HTR-8/SVneo (cell line): ENCODE measurements around the gene UBE3C.
"Not testable (repeated sequence)": the region's sequence is repeated elsewhere in the genome, so short reads cannot be mapped to it uniquely, and the experiment has no call there.

Source experiments
- DNase-seq: peaks from one replicate; pipeline ENCODE4 v3.0.0; 2011; ENCODE audit warnings: low spot score, mixed read lengths; ENCODE audit not compliant: insufficient read length
- FAIRE-seq: peaks from 2 replicates; lab custom pipeline; 2011; peaks lifted over from hg19 to GRCh38; lab: Jason Lieb, UNC

Gene UBE3C

GRCh38 chr7:157138424-157139110 lies at the start of gene UBE3C:
UBE3C (plus strand) TSS chr7:157138926; CDS start chr7:157139273, 347 bp downstream.
- peak; percentile 89 for FAIRE-seq

GRCh38 chr7:157089100-157089610 lies 49.6 kb upstream of the UBE3C start:
- no peak for FAIRE-seq
- no peak for DNase-seq

More at GRCh38 chr7:157138424-157139110, at the start of gene UBE3C:
- DNase-seq, result peak; percentile 83

- no peak for FAIRE-seq
- DNase-seq, result no peak
These were observed 48.1 kb upstream of the UBE3C start for GRCh38 chr7:157090485-157091165.

GRCh38 chr7:157096286-157097055 lies 42.3 kb upstream of the UBE3C start:
- no peak for DNase-seq
- no peak for FAIRE-seq

GRCh38 chr7:157097056-157097329 lies 41.7 kb upstream of the UBE3C start:
- FAIRE-seq, result no peak

GRCh38 chr7:157097569-157097968 lies 41.2 kb upstream of the UBE3C start:
- DNase-seq, result no peak
- no peak for FAIRE-seq

More at GRCh38 chr7:157097056-157097329, 41.7 kb upstream of the UBE3C start:
- DNase-seq, result no peak

- DNase-seq, FAIRE-seq: not testable (repeated sequence)
These were observed 38.7 kb upstream of the UBE3C start for GRCh38 chr7:157100005-157100404.

- not testable (repeated sequence) for FAIRE-seq
These were observed 35.1 kb upstream of the UBE3C start for GRCh38 chr7:157103641-157104040.

GRCh38 chr7:157111311-157111710 lies 27.4 kb upstream of the UBE3C start:
- DNase-seq (no peak), FAIRE-seq (no peak)

More at GRCh38 chr7:157103641-157104040, 35.1 kb upstream of the UBE3C start:
- DNase-seq, result not testable (repeated sequence)

GRCh38 chr7:157112706-157113105 lies 26.0 kb upstream of the UBE3C start:
- DNase-seq (no peak), FAIRE-seq (no peak)

- FAIRE-seq (no peak), DNase-seq (no peak)
These were observed 25.1 kb upstream of the UBE3C start for GRCh38 chr7:157113607-157114006.

- FAIRE-seq, result no peak
- no peak for DNase-seq
These were observed 22.0 kb upstream of the UBE3C start for GRCh38 chr7:157116762-157117161.

- DNase-seq (no peak), FAIRE-seq (no peak)
These were observed 20.9 kb upstream of the UBE3C start for GRCh38 chr7:157117796-157118195.

- no peak for FAIRE-seq
- no peak for DNase-seq
These were observed 18.5 kb upstream of the UBE3C start for GRCh38 chr7:157120181-157120580.

- no peak for FAIRE-seq
- DNase-seq, result no peak
These were observed 17.5 kb upstream of the UBE3C start for GRCh38 chr7:157121184-157121715.

GRCh38 chr7:157122800-157123495 lies 15.8 kb upstream of the UBE3C start:
- FAIRE-seq, result no peak
- DNase-seq, result no peak

- DNase-seq, result no peak
- no peak for FAIRE-seq
These were observed 14.0 kb upstream of the UBE3C start for GRCh38 chr7:157124690-157125089.

GRCh38 chr7:157125376-157126223 lies 13.1 kb upstream of the UBE3C start:
- FAIRE-seq, result no peak
- DNase-seq, result no peak

- no peak for DNase-seq
These were observed 11.8 kb upstream of the UBE3C start for GRCh38 chr7:157126921-157127320.

More at GRCh38 chr7:157126921-157127320, 11.8 kb upstream of the UBE3C start:
- no peak for FAIRE-seq
